Measurements from ENCODE around the gene BICDL2. TPM values are rescaled to one million over a fixed set of nuclear protein-coding genes. Genes with fewer than 3 reads are reported as not detected.
"Not testable (repeated sequence)": the region's sequence is repeated elsewhere in the genome, so short reads cannot be mapped to it uniquely, and the experiment has no call there.

BICDL2 gene
- total and polyA plus RNA-seq, 7 donors = 0.36 to 83.8 (median 62.5) TPM; not detected in 2

DNA sequence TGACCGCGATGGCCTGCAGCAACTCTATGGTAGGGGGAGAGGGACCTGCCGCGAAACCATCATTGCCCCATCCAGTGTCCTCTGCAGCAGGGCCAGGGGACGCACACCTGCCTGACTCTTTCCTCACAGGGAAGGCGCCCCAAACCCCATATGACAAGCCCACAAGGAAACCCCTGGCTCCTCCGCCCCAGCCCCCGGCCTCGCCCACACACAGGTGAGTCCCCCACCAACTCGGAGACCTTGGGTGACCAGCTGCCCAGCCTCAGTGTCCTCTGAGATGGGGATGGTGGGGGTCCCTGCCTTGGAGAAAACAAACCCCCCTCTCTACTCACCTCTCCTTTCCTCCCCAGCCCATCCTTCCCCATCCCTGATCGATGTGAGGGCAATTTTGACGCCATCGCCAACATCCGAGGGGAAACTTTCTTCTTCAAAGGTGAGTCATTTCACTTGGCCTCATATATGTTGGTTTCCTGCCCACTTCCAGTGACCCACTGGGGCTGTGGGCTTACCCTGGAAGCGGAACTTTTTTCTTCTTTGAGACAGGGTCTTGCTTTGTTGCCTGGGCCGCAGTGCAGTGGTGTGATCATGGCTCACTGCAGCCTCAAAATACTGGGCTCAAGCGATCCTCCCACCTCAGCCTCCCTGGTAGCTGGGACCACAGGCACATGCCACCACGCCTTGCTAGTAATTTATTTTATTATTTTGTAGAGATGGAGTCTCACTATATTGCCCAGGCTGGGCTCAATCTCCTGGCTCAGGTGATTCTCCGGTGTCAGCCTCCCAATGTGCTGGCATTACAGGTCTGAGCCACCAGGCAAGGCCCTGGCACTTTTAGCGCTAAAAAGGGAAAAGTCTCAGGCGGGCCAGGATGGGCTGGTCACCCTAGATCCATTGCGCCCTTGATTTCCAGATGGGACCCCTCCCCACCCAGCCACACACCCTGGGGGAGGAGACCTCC, 20.7 kb upstream of the BICDL2 start:
- peak overlapping the region in 1 of 4 donors; percentile 91 for H3K4me3 ChIP-seq
- TF ChIP-seq CTCF (IDR thresholded peaks at IDR 0.05) = no peak
- TF ChIP-seq POLR2AphosphoS5 (IDR thresholded peaks at IDR 0.05) = no peak
- TF ChIP-seq EP300 (IDR thresholded peaks at IDR 0.05) = no peak
- TF ChIP-seq POLR2A (IDR thresholded peaks at IDR 0.05) = no peak
- H3K27ac ChIP-seq = no peak overlapping the region
- intact Hi-C loops (cut with DNase I) = loop anchor here (2.0 kb wide), 2 partner anchors 71 to 109 kb away; no protein-coding TSS in a partner anchor
- 87 to 91% methylated on average over 22 of the region's 22 CpGs for WGBS, 2 donors
- no peaks in the 10 kb centered on the region for H3K36me3 ChIP-seq
- H3K27me3 ChIP-seq = peaks cover 0 to 12% (median 0%) of the 10 kb centered on the region in 3 donors
- H3K9me3 ChIP-seq = no peaks in the 10 kb centered on the region
- H3K4me1 ChIP-seq = peaks cover 0 to 22% (median 19%) of the 10 kb centered on the region in 4 donors
- no peak for DNase-seq

DNA sequence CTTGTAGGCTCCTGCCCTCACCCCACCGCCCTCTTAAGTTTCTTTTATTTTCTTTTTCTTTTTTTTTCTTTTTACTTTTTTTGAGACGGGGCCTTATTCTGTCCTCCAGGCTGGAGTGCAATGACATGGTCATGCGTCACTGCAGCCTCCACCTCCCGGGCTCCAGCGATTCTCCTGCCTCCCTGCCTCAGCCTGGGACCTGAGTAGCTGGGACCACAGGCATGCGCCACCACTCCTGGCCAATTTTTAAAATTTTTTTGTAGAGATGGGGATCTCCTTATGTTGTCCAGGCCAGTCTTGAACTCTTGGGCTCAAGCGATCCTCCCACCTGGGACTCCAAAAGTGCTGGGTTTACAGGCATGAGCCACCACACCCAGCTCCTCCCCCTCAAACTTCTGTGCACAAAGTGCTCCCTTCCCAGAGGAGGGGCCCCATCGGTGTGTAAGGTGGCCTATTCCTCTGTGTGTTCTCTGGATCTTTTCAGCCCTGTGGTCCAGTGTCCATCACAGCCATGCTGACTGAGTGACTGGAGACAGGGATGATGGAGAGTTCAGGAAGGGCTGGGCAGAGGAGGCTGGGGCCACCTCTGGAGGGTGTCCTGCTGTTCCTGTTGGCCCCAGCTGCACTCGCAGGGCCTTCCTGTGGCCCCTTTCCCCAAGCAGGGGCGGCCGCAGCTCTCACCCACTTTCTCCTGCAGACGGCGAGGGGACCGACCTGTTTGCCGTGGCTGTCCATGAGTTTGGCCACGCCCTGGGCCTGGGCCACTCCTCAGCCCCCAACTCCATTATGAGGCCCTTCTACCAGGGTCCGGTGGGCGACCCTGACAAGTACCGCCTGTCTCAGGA, 19.8 kb upstream of the BICDL2 start:
- no peak for TF ChIP-seq EP300 (IDR thresholded peaks at IDR 0.05)
- TF ChIP-seq POLR2A (IDR thresholded peaks at IDR 0.05) = no peak
- 82 to 92% methylated on average over 19 of the region's 19 CpGs for WGBS, 2 donors
- Histone ChIP-seq H3K27ac (no peak overlapping the region), H3K27me3 (peaks cover 0 to 15% (median 0%) of the 10 kb centered on the region in 3 donors), H3K4me3 (no peak overlapping the region), H3K36me3 (no peaks in the 10 kb centered on the region), H3K9me3 (no peaks in the 10 kb centered on the region), H3K4me1 (peaks cover 0 to 22% (median 19%) of the 10 kb centered on the region in 4 donors)
- no peak for DNase-seq
- intact Hi-C loops (cut with DNase I) = no loop called here

DNA sequence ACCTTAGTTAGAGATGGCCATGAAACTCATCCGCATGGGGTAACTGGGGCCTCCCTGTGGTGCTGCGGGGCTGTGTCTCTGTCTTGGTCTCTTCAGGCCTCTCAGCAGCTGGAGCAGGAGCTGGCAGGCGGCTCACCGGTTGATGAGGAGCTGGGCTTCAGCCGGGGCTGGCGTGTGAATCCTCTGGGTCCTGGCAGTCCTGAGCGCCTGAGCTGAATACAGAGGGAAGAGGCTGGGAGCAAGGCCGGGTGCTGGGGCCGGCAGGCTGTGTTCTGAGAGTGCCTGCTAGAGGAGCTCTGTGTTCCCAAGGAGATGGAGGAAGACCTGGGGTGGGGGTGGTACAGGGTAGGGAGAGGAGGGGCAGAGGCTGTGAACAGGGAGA, 19.0 kb upstream of the BICDL2 start:
- H3K36me3 ChIP-seq; DNase-seq; H3K27ac ChIP-seq; H3K9me3 ChIP-seq; intact Hi-C loops (cut with DNase I); H3K4me3 ChIP-seq: not testable (repeated sequence)
- peaks cover 0 to 21% (median 0%) of the 10 kb centered on the region in 3 donors for H3K27me3 ChIP-seq
- peaks cover 0 to 22% (median 19%) of the 10 kb centered on the region in 4 donors for H3K4me1 ChIP-seq
- 82 to 83% methylated on average over 9 of the region's 9 CpGs for WGBS, 2 donors

GRCh38 chr16:3054965-3055733, 18.4 kb upstream of the BICDL2 start:
- H3K9me3 ChIP-seq = no peaks in the 10 kb centered on the region
- H3K4me1 ChIP-seq = peaks cover 0 to 22% (median 19%) of the 10 kb centered on the region in 4 donors
- 71 to 82% methylated on average over 17 of the region's 17 CpGs for WGBS, 2 donors
- intact Hi-C loops (cut with DNase I) = no loop called here
- H3K36me3 ChIP-seq = no peaks in the 10 kb centered on the region
- peaks cover 0 to 26% (median 2%) of the 10 kb centered on the region in 3 donors for H3K27me3 ChIP-seq
- no peak overlapping the region for H3K4me3 ChIP-seq
- no peak for DNase-seq
- no peak for TF ChIP-seq CTCF (IDR thresholded peaks at IDR 0.05)
- no peak for TF ChIP-seq POLR2AphosphoS5 (IDR thresholded peaks at IDR 0.05)
- no peak for TF ChIP-seq EP300 (IDR thresholded peaks at IDR 0.05)
- no peak for TF ChIP-seq POLR2A (IDR thresholded peaks at IDR 0.05)
- no peak overlapping the region for H3K27ac ChIP-seq

GRCh38 chr16:3053330-3053710, 16.6 kb upstream of the BICDL2 start:
- H3K36me3 ChIP-seq; H3K9me3 ChIP-seq; intact Hi-C loops (cut with DNase I); H3K4me3 ChIP-seq; H3K4me1 ChIP-seq; DNase-seq; H3K27ac ChIP-seq: not testable (repeated sequence)
- peaks cover 0 to 36% (median 17%) of the 10 kb centered on the region in 3 donors for H3K27me3 ChIP-seq
- 87 to 93% methylated on average over 13 of the region's 13 CpGs for whole genome bisulfite sequencing, 2 donors

DNA sequence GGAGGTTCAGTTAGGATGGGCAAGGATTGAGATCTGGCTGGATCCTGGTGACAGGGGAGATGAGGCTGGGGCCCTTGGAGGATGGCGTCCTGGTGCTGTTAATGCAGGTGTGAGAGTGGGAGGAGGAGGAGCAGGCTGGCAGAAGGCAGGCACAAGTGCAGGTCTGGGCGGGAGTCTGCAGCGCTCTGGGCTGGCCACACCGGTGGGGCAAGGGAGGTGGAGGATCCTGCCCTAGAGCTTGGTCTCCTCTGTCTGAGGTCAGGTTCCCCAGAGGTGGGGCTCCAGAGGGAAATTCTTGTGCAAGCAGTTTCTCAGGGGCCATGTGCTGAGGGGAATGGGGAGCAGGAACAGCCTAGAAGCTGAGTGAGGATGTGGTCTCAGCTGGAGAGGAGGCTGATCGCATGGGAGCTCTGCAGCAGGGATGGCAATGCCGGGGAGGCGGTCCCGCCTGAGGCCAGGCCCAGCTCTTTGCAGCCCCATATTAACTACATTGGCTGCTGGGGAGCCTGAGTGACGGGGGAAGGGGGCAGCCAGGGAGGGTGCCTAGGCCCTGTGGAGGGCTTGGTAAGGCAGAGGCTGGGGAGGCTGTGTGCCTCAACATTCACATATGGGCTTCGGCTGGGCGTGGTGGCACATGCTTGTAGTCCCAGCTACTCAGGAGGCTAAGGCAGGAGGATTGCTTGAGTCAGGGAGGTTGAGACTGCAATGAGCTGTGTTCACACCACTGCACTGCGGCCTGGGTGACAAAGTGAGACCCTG, 16.0 kb upstream of the BICDL2 start:
- H3K27me3 ChIP-seq = peaks cover 0 to 38% (median 22%) of the 10 kb centered on the region in 3 donors
- DNase-seq; H3K27ac ChIP-seq; H3K4me3 ChIP-seq; H3K4me1 ChIP-seq; H3K36me3 ChIP-seq; intact Hi-C loops (cut with DNase I); H3K9me3 ChIP-seq: not testable (repeated sequence)
- 74% methylated on average over 11 of the region's 12 CpGs for WGBS, 2 donors
